GM12872 (cell line): ENCODE measurements around the gene PTPRN2.

Experiments
- CTCF ChIP-seq: IDR thresholded peaks from 3 replicates; pipeline ENCODE4 v1.5.1; 2011; ENCODE audit warnings: low read depth, mild to moderate bottlenecking, low read length, moderate library complexity; ENCODE audit not compliant: insufficient read depth

The PTPRN2 gene

GRCh38 chr7:158482480-158482879 is 105.1 kb downstream of the PTPRN2 start:
- TF ChIP-seq CTCF: no peak

- TF ChIP-seq CTCF: no peak
Observed at GRCh38 chr7:158479664-158480025, 108.0 kb downstream of the PTPRN2 start.

- TF ChIP-seq CTCF: no peak
Observed at GRCh38 chr7:158479021-158479663, 108.5 kb downstream of the PTPRN2 start.

GRCh38 chr7:158477866-158478265 is 109.8 kb downstream of the PTPRN2 start:
- TF ChIP-seq CTCF: no peak

- TF ChIP-seq CTCF: no peak
Observed at GRCh38 chr7:158476331-158476932, 111.2 kb downstream of the PTPRN2 start.

- no peak for TF ChIP-seq CTCF
Observed at GRCh38 chr7:158475679-158476052, 112.0 kb downstream of the PTPRN2 start.

- no peak for TF ChIP-seq CTCF
Observed at GRCh38 chr7:158475036-158475678, 112.5 kb downstream of the PTPRN2 start.
